ENCODE data around the gene ZNF532.

ZNF532 gene

DNA sequence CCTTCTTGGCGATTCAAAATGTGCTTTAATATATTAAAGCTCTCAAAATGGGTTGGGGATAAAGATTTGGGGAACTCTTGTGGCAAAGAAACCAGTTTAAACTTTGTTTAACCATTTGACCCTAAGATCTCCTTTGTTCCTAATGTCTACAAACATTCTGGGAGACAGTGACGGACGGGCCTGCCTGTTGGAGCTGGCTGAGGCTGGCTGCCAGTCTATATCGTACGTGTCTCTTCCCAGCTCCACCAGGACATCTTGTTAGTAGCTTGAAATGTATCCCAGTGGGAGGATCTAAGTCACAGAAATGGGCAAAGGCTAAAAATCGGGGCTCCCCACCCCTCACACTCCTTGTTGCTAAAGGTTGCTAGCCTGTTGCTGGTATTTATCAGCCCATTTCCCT, 30.7 kb downstream of the ZNF532 start:
- Histone ChIP-seq H3K36me3 (ENCODE audit: insufficient read depth, insufficient read length, low read length) (peaks cover 41% of the 10 kb centered on the region), H3K4me3 (ENCODE audit: insufficient read length, low read depth) (no peak overlapping the region), H3K9ac (ENCODE audit: insufficient read length, low read depth) (no peak overlapping the region), H3K9me3 (ENCODE audit: insufficient read depth, low read length) (no peaks in the 10 kb centered on the region), H3K27me3 (ENCODE audit: insufficient read depth, insufficient read length) (no peaks in the 10 kb centered on the region), H3K4me1 (ENCODE audit: insufficient read depth, insufficient read length) (no peaks in the 10 kb centered on the region)
- no peak for DNase-seq (ENCODE audit: low read depth, low spot score)
- TF ChIP-seq ZNF274 (IDR thresholded peaks at IDR 0.05; ENCODE audit: low read depth, low read length) (no peak), SUZ12 (IDR thresholded peaks at IDR 0.05; ENCODE audit: extremely low read depth, insufficient read depth, insufficient read length) (no peak), YY1 (IDR thresholded peaks at IDR 0.05; ENCODE audit: insufficient read depth, insufficient read length) (no peak)

DNA sequence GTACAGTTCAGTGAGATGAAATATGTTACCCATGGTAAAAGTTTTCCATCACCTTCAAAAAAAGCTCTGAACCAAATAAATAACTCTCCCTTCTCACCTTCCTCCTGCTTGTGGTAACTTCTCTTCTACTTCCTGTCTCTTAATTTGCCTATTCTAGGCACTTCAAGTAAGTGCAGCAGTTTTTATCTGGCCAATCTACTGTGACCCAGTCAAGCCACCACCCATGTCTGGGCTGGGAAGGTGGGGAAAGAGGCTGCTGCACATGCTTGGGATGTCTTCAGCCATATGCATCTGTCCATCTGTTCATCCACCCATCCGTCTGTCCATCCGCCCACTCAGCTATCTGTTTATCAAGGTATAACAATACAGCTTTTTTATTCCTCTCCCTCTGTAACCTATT, 31.6 kb downstream of the ZNF532 start:
- Histone ChIP-seq H3K27me3 (ENCODE audit: insufficient read depth, insufficient read length) (no peaks in the 10 kb centered on the region), H3K4me1 (ENCODE audit: insufficient read depth, insufficient read length) (no peaks in the 10 kb centered on the region), H3K4me3 (ENCODE audit: insufficient read length, low read depth) (no peak overlapping the region), H3K9me3 (ENCODE audit: insufficient read depth, low read length) (no peaks in the 10 kb centered on the region), H3K36me3 (ENCODE audit: insufficient read depth, insufficient read length, low read length) (peaks cover 50% of the 10 kb centered on the region), H3K9ac (ENCODE audit: insufficient read length, low read depth) (no peak overlapping the region)
- TF ChIP-seq ZNF274 (IDR thresholded peaks at IDR 0.05; ENCODE audit: low read depth, low read length): no peak
- no peak for TF ChIP-seq SUZ12 (IDR thresholded peaks at IDR 0.05; ENCODE audit: extremely low read depth, insufficient read depth, insufficient read length)
- no peak for TF ChIP-seq YY1 (IDR thresholded peaks at IDR 0.05; ENCODE audit: insufficient read depth, insufficient read length)
- no peak for DNase-seq (ENCODE audit: low read depth, low spot score)

GRCh38 chr18:58896734-58897508, 32.2 kb downstream of the ZNF532 start:
- no peak for TF ChIP-seq SUZ12 (IDR thresholded peaks at IDR 0.05; ENCODE audit: extremely low read depth, insufficient read depth, insufficient read length)
- H3K4me3 ChIP-seq (ENCODE audit: insufficient read length, low read depth): no peak overlapping the region

GRCh38 chr18:58898010-58898799, 33.5 kb downstream of the ZNF532 start:
- Histone ChIP-seq H3K9me3 (ENCODE audit: insufficient read depth, low read length) (no peaks in the 10 kb centered on the region), H3K4me3 (ENCODE audit: insufficient read length, low read depth) (no peak overlapping the region), H3K9ac (ENCODE audit: insufficient read length, low read depth) (no peak overlapping the region), H3K27me3 (ENCODE audit: insufficient read depth, insufficient read length) (no peaks in the 10 kb centered on the region), H3K36me3 (ENCODE audit: insufficient read depth, insufficient read length, low read length) (peaks cover 61% of the 10 kb centered on the region), H3K4me1 (ENCODE audit: insufficient read depth, insufficient read length) (peaks cover 3% of the 10 kb centered on the region)
- DNase-seq (ENCODE audit: low read depth, low spot score): no peak
- TF ChIP-seq YY1 (IDR thresholded peaks at IDR 0.05; ENCODE audit: insufficient read depth, insufficient read length) (no peak), SUZ12 (IDR thresholded peaks at IDR 0.05; ENCODE audit: extremely low read depth, insufficient read depth, insufficient read length) (no peak), ZNF274 (IDR thresholded peaks at IDR 0.05; ENCODE audit: low read depth, low read length) (no peak)

More at GRCh38 chr18:58896734-58897508, 32.2 kb downstream of the ZNF532 start:
- H3K27me3 ChIP-seq (ENCODE audit: insufficient read depth, insufficient read length): no peaks in the 10 kb centered on the region
- peaks cover 57% of the 10 kb centered on the region for H3K36me3 ChIP-seq (ENCODE audit: insufficient read depth, insufficient read length, low read length)
- no peak for DNase-seq (ENCODE audit: low read depth, low spot score)
- H3K9me3 ChIP-seq (ENCODE audit: insufficient read depth, low read length): no peaks in the 10 kb centered on the region
- no peak overlapping the region for H3K9ac ChIP-seq (ENCODE audit: insufficient read length, low read depth)
- peaks cover 2% of the 10 kb centered on the region for H3K4me1 ChIP-seq (ENCODE audit: insufficient read depth, insufficient read length)

DNA sequence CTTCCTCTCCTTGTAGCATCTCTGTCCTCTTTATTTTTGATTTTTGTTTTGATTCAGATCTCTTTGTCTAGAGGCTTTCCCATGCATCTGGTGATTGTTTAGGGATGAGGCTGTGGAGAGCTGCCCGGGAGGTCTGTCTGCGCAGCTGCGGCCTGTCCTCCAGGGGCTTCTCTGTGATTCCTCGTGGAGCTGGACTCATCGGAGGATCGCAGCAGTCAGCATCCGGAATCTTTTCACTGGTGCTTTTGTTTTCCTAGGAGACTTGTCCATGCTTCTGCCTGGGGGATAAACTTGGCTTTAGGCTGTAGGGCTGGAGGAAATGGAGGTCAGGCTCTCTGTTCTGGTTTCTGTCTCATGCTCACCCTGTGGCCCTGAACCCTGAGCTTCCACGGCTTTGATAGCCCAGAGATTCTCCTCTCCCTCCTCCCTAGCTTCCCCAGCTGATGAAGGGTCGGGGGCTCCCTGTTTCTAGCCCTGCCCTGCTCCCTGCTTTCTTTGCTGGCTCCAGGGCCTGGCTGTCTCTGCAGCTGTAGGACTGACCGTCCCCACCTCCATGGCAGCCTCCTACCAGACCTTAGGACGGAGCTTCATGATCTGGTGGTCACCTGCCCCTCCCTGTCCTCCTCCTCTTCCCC, 35.5 kb downstream of the ZNF532 start:
- TF ChIP-seq YY1 (IDR thresholded peaks at IDR 0.05; ENCODE audit: insufficient read depth, insufficient read length) (no peak), ZNF274 (IDR thresholded peaks at IDR 0.05; ENCODE audit: low read depth, low read length) (no peak), SUZ12 (IDR thresholded peaks at IDR 0.05; ENCODE audit: extremely low read depth, insufficient read depth, insufficient read length) (no peak)
- Histone ChIP-seq H3K27me3 (ENCODE audit: insufficient read depth, insufficient read length) (no peaks in the 10 kb centered on the region), H3K9ac (ENCODE audit: insufficient read length, low read depth) (no peak overlapping the region), H3K4me1 (ENCODE audit: insufficient read depth, insufficient read length) (peaks cover 3% of the 10 kb centered on the region), H3K36me3 (ENCODE audit: insufficient read depth, insufficient read length, low read length) (peaks cover 64% of the 10 kb centered on the region), H3K9me3 (ENCODE audit: insufficient read depth, low read length) (no peaks in the 10 kb centered on the region), H3K4me3 (ENCODE audit: insufficient read length, low read depth) (no peak overlapping the region)
- DNase-seq (ENCODE audit: low read depth, low spot score): no peak

- Histone ChIP-seq H3K4me3 (ENCODE audit: insufficient read length, low read depth) (no peak overlapping the region), H3K27me3 (ENCODE audit: insufficient read depth, insufficient read length) (no peaks in the 10 kb centered on the region), H3K9ac (ENCODE audit: insufficient read length, low read depth) (no peak overlapping the region), H3K4me1 (ENCODE audit: insufficient read depth, insufficient read length) (peaks cover 3% of the 10 kb centered on the region), H3K9me3 (ENCODE audit: insufficient read depth, low read length) (no peaks in the 10 kb centered on the region), H3K36me3 (ENCODE audit: insufficient read depth, insufficient read length, low read length) (peaks cover 66% of the 10 kb centered on the region)
- DNase-seq (ENCODE audit: low read depth, low spot score): no peak
- TF ChIP-seq SUZ12 (IDR thresholded peaks at IDR 0.05; ENCODE audit: extremely low read depth, insufficient read depth, insufficient read length): no peak
Measured at GRCh38 chr18:58901143-58901542, 36.5 kb downstream of the ZNF532 start.

- no peak overlapping the region for H3K9ac ChIP-seq (ENCODE audit: insufficient read length, low read depth)
- TF ChIP-seq SUZ12 (IDR thresholded peaks at IDR 0.05; ENCODE audit: extremely low read depth, insufficient read depth, insufficient read length) (no peak), YY1 (IDR thresholded peaks at IDR 0.05; ENCODE audit: insufficient read depth, insufficient read length) (no peak), ZNF274 (IDR thresholded peaks at IDR 0.05; ENCODE audit: low read depth, low read length) (no peak)
- no peak for DNase-seq (ENCODE audit: low read depth, low spot score)
- peaks cover 70% of the 10 kb centered on the region for H3K36me3 ChIP-seq (ENCODE audit: insufficient read depth, insufficient read length, low read length)
- H3K27me3 ChIP-seq (ENCODE audit: insufficient read depth, insufficient read length): no peaks in the 10 kb centered on the region
- H3K4me1 ChIP-seq (ENCODE audit: insufficient read depth, insufficient read length): peaks cover 3% of the 10 kb centered on the region
- no peaks in the 10 kb centered on the region for H3K9me3 ChIP-seq (ENCODE audit: insufficient read depth, low read length)
- no peak overlapping the region for H3K4me3 ChIP-seq (ENCODE audit: insufficient read length, low read depth)
Measured at GRCh38 chr18:58901783-58902182, 37.1 kb downstream of the ZNF532 start.

Measured in NT2/D1 (cell line).